ENCODE measurements around the gene BATF3. TPM values are rescaled to one million over a fixed set of nuclear protein-coding genes. Genes with fewer than 3 reads are reported as not detected.

The BATF3 gene
- total and polyA plus RNA-seq, 9 of the 15 experiments (the other 6 are each of a cell fraction or from before 2014, with no cell fraction given), result 0.40 to 3.8 (median 2.0) TPM

DNA sequence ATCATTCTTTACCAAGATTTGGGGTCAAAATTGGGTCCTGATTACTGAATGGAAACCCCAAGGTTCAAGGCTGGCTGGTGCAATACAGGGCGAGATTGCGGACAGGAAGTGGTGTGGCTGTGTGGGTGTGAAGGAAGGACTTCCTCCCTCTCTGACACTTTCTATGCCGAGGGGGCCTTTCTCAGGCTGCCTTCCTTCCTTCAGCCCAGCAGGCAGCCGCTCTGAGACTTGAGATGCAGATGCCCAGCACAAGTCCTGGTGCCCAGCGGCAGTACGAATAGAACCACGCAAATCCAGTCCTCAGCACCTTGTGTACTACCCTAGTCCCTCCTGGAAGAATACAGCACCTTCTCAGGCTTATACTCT, 16.3 kb downstream of the BATF3 start (continued):
- TF ChIP-seq, protein P1, sequence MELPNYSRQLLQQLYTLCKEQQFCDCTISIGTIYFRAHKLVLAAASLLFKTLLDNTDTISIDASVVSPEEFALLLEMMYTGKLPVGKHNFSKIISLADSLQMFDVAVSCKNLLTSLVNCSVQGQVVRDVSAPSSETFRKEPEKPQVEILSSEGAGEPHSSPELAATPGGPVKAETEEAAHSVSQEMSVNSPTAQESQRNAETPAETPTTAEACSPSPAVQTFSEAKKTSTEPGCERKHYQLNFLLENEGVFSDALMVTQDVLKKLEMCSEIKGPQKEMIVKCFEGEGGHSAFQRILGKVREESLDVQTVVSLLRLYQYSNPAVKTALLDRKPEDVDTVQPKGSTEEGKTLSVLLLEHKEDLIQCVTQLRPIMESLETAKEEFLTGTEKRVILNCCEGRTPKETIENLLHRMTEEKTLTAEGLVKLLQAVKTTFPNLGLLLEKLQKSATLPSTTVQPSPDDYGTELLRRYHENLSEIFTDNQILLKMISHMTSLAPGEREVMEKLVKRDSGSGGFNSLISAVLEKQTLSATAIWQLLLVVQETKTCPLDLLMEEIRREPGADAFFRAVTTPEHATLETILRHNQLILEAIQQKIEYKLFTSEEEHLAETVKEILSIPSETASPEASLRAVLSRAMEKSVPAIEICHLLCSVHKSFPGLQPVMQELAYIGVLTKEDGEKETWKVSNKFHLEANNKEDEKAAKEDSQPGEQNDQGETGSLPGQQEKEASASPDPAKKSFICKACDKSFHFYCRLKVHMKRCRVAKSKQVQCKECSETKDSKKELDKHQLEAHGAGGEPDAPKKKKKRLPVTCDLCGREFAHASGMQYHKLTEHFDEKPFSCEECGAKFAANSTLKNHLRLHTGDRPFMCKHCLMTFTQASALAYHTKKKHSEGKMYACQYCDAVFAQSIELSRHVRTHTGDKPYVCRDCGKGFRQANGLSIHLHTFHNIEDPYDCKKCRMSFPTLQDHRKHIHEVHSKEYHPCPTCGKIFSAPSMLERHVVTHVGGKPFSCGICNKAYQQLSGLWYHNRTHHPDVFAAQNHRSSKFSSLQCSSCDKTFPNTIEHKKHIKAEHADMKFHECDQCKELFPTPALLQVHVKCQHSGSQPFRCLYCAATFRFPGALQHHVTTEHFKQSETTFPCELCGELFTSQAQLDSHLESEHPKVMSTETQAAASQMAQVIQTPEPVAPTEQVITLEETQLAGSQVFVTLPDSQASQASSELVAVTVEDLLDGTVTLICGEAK (IDR thresholded peaks at IDR 0.05), result 0 out of 2 replicates have a peak, but pooled peaks have one; percentile 57
- TF ChIP-seq, protein P1 (CRISPR knock-in tag; IDR thresholded peaks at IDR 0.05), result no peak
- TF ChIP-seq, protein P2, sequence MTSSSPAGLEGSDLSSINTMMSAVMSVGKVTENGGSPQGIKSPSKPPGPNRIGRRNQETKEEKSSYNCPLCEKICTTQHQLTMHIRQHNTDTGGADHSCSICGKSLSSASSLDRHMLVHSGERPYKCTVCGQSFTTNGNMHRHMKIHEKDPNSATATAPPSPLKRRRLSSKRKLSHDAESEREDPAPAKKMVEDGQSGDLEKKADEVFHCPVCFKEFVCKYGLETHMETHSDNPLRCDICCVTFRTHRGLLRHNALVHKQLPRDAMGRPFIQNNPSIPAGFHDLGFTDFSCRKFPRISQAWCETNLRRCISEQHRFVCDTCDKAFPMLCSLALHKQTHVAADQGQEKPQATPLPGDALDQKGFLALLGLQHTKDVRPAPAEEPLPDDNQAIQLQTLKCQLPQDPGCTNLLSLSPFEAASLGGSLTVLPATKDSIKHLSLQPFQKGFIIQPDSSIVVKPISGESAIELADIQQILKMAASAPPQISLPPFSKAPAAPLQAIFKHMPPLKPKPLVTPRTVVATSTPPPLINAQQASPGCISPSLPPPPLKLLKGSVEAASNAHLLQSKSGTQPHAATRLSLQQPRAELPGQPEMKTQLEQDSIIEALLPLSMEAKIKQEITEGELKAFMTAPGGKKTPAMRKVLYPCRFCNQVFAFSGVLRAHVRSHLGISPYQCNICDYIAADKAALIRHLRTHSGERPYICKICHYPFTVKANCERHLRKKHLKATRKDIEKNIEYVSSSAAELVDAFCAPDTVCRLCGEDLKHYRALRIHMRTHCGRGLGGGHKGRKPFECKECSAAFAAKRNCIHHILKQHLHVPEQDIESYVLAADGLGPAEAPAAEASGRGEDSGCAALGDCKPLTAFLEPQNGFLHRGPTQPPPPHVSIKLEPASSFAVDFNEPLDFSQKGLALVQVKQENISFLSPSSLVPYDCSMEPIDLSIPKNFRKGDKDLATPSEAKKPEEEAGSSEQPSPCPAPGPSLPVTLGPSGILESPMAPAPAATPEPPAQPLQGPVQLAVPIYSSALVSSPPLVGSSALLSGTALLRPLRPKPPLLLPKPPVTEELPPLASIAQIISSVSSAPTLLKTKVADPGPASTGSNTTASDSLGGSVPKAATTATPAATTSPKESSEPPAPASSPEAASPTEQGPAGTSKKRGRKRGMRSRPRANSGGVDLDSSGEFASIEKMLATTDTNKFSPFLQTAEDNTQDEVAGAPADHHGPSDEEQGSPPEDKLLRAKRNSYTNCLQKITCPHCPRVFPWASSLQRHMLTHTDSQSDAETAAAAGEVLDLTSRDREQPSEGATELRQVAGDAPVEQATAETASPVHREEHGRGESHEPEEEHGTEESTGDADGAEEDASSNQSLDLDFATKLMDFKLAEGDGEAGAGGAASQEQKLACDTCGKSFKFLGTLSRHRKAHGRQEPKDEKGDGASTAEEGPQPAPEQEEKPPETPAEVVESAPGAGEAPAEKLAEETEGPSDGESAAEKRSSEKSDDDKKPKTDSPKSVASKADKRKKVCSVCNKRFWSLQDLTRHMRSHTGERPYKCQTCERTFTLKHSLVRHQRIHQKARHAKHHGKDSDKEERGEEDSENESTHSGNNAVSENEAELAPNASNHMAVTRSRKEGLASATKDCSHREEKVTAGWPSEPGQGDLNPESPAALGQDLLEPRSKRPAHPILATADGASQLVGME (CRISPR knock-in tag; IDR thresholded peaks at IDR 0.05), result peak; percentile 62; the same call in 1 of the 2 replicates
- TF ChIP-seq TRIM24 (IDR thresholded peaks at IDR 0.05) (peak; percentile 44 to 60; a peak in 2 of 4 replicates), CHCHD3 (CRISPR knock-in tag; IDR thresholded peaks at IDR 0.05) (no peak), NR2C1 (IDR thresholded peaks at IDR 0.05) (no peak), NR2C1 (tag; IDR thresholded peaks at IDR 0.05) (peak; percentile 45; the same call in 1 of the 2 replicates), EP300 (IDR thresholded peaks at IDR 0.05; ENCODE audit: low read length) (peak; percentile 20; the same call in 1 of the 2 replicates), ZNF311 (CRISPR knock-in tag; IDR thresholded peaks at IDR 0.05) (peak; percentile 78), EGR1 (conservative IDR thresholded peaks at IDR 0.05) (peak; percentile 63), RAD21 (CRISPR knock-in tag; conservative IDR thresholded peaks at IDR 0.05 in 1 of 2, IDR thresholded peaks at IDR 0.05 in 1 of 2) (no peak), ZNF583 (CRISPR knock-in tag; IDR thresholded peaks at IDR 0.05) (0 out of 2 replicates have a peak, but pooled peaks have one; percentile 38), KLF6 (CRISPR knock-in tag; IDR thresholded peaks at IDR 0.05; ENCODE audit: borderline replicate concordance) (peak; percentile 54; the same call in 1 of the 2 replicates), POLR2H (tag; IDR thresholded peaks at IDR 0.05; ENCODE audit: low read depth) (peak; percentile 55; the same call in 1 of the 2 replicates), DDX20 (tag; IDR thresholded peaks at IDR 0.05; ENCODE audit: low read depth) (no peak)
